ENCODE measurements around the gene ANKLE2.

Gene ANKLE2

DNA sequence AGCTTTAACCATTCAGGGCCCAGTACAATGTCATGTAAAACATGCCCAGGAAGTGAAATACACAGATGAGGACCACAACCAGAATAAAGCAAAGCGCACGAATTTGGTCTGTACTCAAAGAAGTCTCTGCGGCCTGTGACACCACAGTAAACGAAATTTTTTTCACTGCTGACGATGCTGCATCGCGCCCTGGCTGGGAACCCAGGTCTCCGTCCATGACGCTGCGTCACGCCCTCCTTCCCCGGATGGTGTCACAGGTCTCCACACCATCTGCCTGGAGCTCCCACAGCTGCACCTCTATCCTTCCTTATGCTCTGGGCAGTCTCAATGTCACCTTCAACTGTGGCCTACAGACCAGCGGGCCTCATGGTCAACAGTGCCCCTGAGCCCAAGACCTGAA is 17.8 kb downstream of the ANKLE2 start:
- no peak for DNase-seq

DNA sequence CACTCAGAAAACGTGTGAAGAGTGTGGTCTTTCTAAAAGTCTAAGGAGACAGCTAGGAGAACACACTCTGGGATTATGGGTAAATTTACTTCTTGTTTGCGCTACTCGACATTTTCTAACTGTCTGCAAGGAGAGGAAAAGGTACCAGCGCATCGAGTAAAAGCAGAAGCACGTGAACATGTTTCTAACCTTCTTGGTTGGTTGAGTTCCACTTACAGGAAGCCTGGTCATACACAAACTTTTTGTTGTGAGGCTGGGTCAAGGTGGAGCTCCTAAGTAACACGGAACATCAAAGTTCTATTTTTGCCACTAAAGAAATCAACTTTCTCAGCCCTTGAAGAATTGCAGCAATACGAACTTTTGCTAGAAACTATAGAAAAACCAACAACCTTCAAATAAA is 20.0 kb downstream of the ANKLE2 start:
- DNase-seq, result no peak

DNA sequence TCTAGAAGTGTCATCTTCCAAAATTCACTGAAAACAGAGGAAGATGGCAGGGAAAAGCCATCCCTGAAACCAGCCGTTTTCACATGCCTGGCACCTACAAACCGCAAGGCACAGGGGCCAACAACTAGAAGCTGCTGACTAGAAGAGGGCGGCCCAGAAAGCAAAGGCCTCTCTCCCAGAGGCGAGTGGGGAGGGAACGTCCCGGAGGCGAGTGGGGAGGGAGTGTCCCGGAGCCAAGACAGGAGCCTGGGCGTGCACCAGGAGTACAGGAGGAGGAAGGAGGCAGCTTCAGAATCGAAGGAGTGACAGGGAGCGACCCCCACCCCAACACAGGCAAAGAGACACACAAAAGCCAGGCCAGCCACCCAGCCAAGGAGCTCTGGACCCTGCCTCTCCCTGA is 21.0 kb downstream of the ANKLE2 start:
- DNase-seq, result no peak

DNA sequence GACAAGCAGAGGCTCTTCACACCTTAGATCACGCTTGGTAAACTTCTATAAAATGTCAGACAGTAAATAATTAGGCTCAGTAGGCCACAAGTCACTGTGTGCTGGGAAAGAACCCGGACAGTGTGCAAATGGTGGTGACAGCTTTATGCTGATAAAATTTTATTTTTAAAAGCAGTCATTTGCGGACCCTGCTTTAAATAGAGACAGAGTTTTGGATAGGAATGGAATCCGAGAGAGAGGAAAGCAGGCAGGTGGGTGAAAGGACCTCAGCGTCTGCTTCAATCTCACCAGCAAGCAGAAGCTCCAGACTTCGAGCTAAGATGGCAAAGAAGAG is 21.4 kb downstream of the ANKLE2 start:
- DNase-seq, result no peak

DNA sequence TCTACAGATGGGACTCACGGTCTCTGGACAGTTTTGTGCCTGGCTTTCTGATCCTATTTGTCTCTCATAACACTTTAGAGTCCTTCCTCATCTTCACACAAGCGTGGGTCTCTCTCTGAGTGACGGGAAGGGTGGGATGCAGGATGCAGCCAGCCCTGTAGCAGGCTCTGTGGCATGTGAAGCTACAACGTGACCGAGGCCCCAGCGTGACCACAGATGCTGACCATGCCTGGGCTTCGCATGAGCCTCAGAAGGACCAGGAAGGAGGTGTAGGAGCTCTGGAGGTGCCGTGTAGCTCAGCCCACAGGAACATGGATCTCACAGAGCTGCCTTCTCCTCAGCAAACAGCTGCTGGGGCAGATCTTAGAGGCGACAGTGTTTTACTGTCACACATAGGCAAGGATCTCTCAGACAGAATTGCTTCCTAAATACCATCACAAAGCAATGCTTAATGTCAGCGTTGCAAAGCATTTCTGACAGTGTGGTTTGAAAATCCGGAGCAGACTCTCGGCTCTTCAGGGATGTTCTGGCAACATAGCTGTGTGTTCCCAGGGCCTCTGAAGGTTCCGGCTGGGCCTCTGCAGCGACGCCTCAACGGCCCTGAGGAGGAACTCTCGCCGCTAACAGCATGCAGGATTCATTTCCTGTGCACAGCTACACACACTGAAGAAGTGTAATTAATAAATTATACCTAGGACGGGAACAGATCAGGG is 21.9 kb downstream of the ANKLE2 start:
- DNase-seq, result no peak

DNA sequence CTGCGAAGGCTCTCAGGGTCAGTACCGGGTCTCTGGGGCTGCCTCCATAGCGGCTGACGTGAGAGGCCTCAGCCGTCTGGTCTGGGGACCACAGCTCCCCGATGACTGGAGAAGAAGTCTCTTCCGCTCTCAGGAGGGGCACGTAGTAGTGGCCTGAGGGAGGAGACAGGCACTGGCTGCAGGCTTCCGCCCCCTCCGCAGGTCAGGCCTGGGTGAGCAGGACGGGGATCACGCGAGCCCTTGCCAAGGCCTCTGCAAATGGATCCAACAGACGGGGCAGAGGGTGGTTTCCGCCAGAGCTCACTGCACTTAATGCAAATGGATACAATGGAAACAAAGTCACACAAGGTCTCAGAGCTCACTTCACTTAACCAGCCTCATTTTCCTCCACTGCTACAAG is 24.7 kb downstream of the ANKLE2 start:
- DNase-seq, result no peak

DNA sequence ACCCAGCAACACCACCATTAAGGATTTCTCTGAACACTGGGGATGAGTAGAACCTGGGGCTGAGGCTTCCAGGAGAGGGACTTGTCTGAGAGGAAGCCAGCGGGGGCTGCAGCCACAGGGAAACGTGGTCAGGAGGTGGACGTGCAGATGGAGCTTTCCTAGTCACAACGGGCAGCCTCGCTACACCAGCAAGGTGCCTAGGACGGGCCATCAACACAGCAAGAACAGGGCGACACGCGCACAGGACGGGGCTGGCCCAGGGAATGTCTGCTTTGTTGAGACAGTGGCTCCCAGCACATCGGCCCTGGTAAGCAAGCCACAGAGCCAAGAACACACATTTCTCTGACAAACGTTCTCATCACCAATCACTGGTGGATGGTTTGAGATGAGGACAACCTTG is 25.3 kb downstream of the ANKLE2 start:
- no peak for DNase-seq

DNA sequence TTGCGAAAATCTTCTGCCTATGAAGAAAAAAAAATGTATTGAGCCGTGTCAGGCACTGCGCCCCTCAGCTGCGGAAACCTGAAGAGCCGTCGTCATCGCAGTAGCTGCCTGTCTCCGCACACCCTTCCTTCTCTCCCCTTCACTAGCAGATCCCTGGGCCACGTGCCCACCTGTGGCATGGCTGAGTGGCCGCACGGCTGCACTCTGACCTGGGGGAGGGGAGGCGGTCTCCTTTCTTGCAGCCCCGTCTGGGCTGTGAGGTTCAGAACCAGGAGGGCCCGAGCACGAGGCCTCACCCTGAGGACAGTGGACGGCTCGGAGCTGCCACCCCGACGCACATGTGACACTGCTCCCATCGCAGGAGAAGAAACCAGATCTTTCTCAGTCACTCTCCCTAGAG is 26.1 kb downstream of the ANKLE2 start:
- no peak for DNase-seq

DNA sequence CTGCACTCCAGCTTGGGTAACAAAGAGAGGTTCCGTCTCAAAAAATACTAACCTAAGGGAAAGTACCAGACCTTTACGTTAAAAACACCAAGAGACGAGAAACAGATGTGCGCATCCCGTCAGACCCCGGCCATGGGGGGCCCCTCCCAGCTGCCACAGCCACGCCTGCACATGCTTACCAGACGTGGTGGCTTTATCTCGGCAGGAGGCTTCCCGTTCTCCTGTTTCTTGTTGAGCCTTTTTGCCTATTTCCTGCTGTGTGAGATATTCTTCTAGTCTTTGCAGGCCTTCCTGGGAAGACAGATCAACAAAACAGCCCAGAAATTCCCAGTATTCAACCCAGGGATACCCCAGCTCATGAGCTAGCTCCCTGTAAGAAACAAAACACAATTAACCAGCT is 27.4 kb downstream of the ANKLE2 start:
- no peak for DNase-seq

DNA sequence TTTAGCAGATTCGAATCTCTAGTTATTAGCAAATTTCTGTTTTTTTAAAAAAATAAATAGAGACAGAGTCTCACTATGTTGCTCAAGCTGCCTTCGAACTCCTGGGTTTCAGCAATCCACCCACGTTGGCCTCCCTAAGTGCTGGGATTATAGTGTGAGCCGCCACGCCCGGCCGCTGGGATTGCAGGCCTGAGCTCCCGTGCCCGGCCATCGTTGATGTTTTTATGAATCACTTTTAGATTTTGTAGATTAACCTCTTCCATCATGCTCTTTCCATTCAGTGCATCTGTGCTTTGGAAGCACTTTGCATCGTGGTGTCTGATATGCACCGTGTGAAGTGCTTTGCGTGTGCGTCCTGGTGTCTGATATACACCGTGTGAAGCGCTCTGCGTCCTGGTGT is 30.1 kb downstream of the ANKLE2 start:
- DNase-seq, result no peak

DNA sequence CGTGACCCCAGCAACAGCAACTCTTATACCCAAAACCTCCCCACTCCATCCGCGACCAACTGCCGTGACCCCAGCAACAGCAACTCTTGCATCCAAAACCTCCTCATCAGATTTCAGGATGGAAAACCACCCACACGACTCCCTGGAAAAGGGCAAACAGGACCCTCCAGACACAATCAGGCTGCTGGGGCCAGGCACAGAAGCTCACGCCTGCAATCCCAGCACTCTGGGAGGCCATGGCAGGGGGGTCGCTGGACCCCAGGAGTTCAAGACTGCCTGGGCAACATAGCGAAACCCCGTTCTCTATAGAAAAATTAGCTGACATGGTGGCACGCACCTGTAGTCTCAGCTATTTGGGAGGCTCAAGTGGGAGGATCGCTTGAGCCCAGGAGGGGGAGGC is 31.3 kb downstream of the ANKLE2 start:
- no peak for DNase-seq

DNA sequence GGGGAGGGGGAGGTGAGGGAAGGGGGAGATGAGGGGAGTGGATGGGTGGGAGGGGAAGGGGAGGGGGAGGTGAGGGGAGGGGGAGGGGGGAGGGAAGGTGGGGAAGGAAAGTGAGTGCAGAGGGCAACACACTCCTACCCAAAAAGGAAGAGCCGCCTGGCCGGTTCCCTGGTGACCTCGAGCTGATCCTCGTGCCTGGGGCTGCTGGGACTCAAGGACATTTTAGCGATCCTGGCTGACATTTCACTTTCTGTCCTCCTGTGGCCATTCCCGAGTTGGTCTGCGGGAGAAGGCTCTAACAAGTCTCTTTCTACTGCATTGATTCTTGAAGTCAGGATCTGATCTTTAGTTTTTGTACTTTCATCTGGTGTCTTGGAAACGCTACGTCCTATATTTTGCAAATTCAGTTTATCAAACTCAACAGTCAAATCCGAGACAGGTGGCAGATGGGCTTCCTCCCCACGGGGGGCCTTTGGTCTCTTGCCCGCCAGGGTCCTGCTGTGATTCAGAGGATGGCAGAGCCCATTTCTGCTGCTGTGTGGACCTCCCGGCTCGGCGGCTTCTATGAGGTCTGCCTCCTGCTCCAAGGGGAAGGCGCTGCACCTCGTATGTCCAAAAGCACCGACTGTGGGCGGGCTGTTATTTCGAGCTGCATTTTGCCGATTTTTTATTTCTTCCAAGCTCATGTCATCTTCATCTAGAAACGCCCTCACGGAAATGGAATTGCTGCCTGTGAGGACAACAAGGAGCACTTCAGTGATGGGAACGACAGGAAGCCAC is 31.9 kb downstream of the ANKLE2 start:
- no peak for DNase-seq

DNA sequence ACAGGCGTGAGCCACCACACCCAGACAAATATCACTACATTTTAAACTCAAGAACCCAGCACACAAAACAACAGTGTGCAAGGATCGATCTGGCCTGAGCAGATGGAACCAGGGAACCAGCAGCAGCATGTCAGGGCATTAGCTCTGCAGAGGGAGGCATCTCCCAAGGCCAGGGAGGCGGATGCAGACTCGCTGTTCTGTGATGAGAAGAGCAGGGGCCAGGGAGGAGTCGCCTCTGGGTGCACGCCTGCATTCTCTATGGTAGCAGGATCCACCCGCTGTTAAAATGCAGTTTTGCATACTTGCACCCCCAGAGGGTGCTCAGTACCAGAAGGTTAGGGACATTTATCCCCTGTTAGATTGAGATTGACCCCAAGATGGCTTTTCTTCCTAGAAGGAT is 33.1 kb downstream of the ANKLE2 start:
- no peak for DNase-seq

DNA sequence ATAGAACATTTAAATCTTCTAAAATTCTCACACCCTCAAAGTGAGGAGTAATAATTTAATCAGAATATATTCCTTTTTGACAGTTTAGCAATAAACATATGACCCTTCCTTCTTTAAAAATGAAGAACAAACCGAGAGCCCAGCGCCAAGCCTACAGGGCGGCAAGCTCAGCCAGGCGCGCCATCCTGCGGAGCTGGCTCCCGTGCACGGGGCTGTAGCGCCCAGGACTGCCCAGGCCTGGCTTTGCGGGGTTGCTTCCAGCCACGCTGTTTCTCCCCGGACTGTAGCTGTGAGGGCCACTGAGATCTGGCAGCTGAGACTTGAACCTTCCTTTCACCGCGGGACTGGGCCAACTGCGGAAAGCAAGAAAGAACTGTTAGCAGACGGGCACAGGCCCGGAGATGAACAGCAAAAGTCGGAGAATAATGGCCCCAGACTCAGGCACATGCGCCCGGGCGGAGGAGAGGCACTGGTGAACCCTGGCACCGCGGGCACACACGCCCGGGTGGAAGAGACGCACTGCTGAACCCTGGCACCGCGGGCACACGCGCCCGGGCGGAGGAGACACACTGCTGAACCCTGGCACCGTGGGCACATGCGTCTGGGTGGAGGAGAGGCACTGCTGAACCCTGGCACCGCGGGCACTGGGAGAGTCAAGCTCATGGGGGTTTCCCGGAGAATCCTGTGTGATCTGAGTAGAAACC is 34.4 kb downstream of the ANKLE2 start:
- no peak for DNase-seq

DNA sequence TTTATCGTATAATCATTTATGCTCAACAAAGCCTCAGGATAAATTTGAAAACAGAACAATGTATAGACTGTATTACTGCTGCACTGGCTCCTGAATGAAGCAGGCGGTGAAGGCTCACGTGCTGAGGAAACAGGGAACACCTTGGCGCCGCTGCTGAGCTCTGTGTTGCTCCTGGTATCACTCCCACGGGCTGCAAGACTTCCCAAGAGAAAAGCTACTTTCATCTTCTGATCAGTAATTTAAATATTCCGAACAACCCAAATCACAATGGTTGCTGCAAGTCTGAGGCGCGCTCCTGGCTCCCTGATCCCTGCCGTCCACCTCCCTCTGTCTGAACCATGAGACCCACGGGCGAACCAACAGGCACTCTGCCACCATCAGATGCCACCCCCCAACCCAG is 35.2 kb downstream of the ANKLE2 start:
- no peak for DNase-seq

DNA sequence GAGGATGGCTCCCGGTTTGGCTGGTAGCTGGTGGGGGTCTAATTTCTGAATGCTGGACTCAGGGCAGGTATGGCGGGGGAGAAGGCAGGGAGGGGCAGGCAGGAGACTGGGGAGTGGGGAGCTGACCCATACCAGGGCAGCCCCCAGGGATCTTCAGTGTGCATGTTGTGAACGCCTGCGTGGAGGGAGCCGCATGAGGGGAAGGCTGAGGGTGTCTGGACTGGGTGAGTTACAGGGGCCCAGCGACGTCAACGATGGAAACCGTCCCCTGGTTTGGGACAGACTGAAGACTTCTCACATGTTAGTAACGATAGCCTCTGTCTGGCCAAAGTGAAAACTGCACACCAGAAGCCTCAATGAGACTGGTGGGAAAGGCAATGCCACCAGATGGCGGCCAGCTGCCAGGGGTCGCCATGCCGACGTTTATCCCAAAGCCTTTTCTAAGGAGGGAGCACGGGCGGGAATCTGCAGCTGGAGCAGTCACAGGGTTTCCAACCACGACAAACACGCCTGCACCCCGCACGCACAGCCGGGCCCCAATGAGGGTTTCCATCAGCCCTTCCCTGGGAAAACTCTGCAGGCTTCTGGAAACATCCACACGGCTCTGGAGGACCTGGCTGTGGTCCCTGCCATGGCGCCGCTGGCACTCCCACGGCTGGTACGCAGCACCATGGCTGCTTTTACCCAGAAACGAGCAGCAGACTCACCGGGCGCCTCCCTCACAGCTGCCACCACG is 37.0 kb downstream of the ANKLE2 start:
- DNase-seq, result no peak

DNA sequence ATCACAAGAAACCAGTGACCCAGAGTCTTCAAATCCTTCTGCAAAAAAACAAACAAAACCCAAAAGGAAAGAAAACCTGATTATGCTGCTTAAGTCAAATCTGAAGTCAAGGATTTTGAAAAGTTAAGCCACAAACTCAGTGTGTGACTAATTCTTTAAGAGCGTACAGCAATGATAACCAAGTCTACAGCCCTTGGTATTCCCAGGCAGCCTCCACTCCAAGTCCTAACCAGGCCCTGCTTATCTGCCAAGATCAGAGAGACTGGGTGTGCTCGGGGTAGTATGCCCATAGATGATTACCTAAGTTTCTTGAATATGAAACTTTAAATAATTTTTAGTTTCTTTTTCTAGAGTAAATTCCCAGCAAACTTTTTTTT is 37.9 kb downstream of the ANKLE2 start:
- DNase-seq, result no peak

DNA sequence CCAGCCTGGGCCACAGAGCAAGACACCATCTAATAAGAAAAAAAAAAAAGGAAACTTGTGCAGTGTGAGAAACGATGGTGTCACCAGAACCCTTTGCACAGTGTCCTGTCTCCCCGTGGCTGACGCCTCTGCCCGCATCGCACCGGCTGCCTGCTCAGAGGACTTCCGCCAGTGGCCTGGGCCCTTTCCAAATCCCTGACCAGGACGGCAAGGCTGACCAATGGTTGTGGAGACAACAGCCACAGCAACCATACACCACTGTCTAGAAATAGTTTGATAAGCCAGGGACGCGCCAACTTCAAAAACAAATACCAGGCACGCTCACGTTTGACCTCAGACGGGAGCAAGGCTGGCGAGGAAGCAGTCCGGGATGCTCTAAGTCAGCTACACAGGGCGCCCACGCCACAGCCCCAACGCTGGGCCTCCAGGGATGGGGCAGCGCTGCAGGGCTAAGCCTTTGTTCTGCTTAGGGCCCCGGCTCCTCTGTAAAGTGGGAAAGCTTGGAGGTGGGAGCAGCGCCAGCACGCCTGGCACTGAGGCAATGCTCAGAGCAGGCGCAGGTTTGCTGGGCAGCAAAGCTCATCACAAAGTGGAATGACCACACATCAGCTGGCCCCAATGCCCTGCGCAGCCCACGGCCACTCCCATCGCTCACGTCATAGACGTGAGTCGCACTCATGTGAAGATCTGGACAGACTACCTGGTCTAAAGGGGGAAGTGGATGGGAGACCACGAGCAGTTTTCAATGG is 38.4 kb downstream of the ANKLE2 start:
- no peak for DNase-seq

DNA sequence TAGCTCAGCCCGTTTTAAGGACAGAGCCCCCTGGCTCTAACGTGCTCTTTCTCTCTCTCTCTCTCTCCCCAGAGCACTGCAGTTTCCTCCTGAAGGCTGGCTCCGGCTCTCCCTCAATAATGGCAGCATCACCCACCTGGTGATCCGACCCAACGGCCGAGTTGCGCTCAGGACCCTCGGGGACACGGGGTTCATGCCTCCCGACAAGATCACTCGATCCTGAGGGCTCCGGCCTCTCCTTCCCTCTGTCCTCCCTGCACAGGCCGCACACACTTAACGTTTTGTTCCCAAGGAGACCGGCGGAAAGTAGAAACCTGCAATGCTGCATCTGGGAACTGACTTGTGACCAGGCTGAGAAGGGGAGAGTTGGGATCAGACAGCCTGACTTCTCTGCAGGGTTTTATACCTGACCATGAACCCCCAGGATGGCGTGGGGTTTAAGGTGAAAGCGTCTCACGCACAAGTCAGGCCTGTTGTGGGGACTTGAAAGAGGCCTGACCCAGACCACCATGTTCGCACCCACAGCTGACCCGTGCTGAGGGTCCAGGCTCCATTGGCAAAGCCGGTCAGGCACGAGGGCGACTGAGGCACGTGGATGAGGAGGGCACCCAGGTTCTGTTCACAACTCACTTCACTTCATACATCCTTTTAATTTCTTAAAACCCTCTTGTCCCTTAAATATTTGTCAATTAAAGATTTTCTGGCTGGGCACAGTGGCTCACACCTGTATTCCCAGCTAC is 40.9 kb downstream of the ANKLE2 start:
- DNase-seq, result no peak

DNA sequence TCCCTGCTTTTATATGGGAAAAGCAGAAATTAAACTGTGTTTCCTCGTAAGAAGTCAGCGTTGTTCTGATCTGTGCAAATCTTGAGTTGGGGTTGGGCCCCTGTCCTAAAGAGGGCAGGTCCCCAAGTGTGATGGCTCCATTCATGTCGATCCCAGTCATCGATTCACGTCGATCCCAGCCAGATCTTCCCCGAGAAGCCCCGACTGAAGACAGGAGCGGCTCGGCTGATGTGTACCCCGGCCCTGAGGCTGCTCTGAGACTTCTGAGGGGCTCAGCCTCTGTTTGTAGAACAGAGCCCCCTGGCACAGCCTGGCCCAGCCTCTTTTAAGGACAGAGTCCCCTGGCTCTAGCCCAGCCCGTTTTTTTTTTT is 41.7 kb downstream of the ANKLE2 start:
- DNase-seq, result no peak

DNA sequence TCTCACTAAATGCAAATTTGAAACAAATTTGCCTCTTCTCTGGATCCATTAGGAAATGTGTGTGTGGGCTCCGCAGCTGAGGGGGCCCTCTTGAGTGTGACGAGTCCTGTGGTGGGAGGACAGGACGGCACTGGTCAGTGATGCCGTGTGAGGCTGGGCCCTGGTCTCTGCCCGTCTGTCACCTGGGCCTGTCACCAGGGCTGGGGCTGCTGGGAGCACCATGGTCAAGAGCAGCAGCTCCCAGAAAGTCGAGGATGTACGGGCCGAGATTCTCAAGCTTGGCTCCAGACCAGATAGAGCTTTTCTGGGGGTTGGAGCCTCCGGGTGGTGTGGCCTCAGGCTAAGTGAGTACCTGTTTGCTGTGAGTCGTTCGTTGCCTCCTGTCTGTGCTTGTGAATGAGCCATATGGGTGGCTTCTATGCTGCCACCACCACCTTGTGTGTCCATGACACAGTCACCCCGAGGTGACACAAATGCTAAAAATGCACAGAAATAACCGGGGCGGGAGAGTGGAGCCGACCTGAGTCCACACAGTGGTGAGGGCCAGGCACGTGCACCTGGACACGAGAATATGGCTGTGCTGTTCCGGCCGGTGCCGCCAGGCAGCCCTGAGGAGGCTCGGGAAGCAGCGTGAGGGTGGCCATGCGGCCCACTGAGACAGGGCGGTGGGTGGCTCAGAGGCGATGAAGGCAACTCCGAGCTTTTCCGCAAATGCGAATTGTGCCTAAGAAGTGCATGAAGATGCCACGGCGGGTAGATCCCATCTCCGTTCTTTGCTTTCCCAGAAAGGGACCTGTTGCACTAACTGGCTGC is 42.3 kb downstream of the ANKLE2 start:
- DNase-seq, result no peak

Data from activated CD8-positive, alpha-beta memory T cell treated with anti-CD3 and anti-CD28 coated beads, Interleukin-2, amount 50 U/mL, for 48 hours (primary cell).